ENCODE results near the gene MRPS26. TPM values are rescaled to one million over a fixed set of nuclear protein-coding genes. Genes with fewer than 3 reads are reported as not detected.

Gene MRPS26
- total RNA-seq, 1 experiment from 2014 or later = 95.0 TPM

DNA sequence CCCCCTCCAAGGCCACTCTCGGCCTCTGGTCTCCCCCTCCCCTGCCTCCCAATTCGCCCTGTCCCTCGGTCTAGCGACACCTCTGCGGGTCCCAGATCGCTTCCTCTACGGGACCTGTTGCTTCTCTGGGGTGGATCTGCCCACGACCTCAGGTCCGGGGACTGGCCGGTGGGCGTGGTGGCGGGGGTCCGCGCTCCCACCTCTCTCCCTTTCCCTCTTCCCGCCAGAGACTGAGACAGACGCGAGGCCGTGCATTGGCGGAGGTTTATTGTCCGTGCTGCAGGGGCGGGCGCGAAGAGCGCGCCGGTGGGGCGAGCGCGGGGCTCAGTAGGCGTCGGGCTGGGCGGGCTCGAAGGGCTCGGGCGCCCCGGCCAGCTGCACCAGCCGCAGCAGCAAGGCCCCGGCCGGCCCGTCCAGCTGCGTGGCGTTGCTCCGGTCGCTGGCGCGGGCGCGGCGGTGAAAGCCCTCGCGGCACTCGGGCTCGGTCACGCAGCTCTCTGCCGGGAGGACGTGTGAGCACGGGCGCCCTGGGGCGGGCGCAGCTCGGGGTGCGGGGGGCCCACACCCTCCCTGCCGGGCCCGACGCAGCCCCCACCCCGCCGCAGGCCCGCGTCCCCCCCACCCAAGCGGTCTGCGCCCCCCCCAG lies 36.6 kb downstream of the MRPS26 start:
- no TSS peak for BruUV-seq (replicated peaks)
- Histone ChIP-seq H3K4me1 (0 out of 2 replicates have a peak, but pooled peaks cover 4% of the 10 kb centered on the region), H3K27me3 (replicated peaks; ENCODE audit: control insufficient read depth, insufficient read depth, low read length) (no peaks in the 10 kb centered on the region; the same call in 1 of the 2 replicates), H3K36me3 (ENCODE audit: control insufficient read depth, insufficient read depth, low read length) (no peaks in the 10 kb centered on the region), H3K9me3 (no peaks in the 10 kb centered on the region), H3K4me3 (ENCODE audit: low read depth, low read length) (peak overlapping the region; percentile 49)
- Mint-ChIP-seq H3K27ac (ENCODE audit: unreplicated experiment) (no peak overlapping the region), H3K4me1 (ENCODE audit: low read depth, unreplicated experiment) (no peaks in the 10 kb centered on the region), H3K9me3 (ENCODE audit: unreplicated experiment) (no peaks in the 10 kb centered on the region), H3K27me3 (ENCODE audit: insufficient read depth, unreplicated experiment) (peaks cover 5% of the 10 kb centered on the region), H3K4me3 (ENCODE audit: unreplicated experiment) (peak overlapping the region; percentile 58), H3K36me3 (ENCODE audit: insufficient read depth, unreplicated experiment) (no peaks in the 10 kb centered on the region)
- CTCF ChIA-PET = no interaction called here
- POLR2A ChIA-PET = no interaction called here
- intact Hi-C loops (cut with micrococcal nuclease; ENCODE audit: unreplicated experiment) = no loop called here
- DNase-seq = peak in 1 of 2 experiments; percentile 39
- TF ChIP-seq, protein P1, sequence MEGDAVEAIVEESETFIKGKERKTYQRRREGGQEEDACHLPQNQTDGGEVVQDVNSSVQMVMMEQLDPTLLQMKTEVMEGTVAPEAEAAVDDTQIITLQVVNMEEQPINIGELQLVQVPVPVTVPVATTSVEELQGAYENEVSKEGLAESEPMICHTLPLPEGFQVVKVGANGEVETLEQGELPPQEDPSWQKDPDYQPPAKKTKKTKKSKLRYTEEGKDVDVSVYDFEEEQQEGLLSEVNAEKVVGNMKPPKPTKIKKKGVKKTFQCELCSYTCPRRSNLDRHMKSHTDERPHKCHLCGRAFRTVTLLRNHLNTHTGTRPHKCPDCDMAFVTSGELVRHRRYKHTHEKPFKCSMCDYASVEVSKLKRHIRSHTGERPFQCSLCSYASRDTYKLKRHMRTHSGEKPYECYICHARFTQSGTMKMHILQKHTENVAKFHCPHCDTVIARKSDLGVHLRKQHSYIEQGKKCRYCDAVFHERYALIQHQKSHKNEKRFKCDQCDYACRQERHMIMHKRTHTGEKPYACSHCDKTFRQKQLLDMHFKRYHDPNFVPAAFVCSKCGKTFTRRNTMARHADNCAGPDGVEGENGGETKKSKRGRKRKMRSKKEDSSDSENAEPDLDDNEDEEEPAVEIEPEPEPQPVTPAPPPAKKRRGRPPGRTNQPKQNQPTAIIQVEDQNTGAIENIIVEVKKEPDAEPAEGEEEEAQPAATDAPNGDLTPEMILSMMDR (IDR thresholded peaks at IDR 0.05; ENCODE audit: insufficient read depth in 1 of 2, low read depth in 1 of 2, low read length in 1 of 2, severe bottlenecking in 1 of 2, unreplicated experiment in 1 of 2) = no peak

GRCh38 chr20:3082955-3083952 lies 37.4 kb downstream of the MRPS26 start:
- H3K36me3 Mint-ChIP-seq (ENCODE audit: insufficient read depth, unreplicated experiment) = no peaks in the 10 kb centered on the region
- ChIA-PET CTCF (no interaction called here), POLR2A (no interaction called here)
- H3K27me3 Mint-ChIP-seq (ENCODE audit: insufficient read depth, unreplicated experiment) = peaks cover 5% of the 10 kb centered on the region
- DNase-seq = no peak
- intact Hi-C loops (cut with micrococcal nuclease; ENCODE audit: unreplicated experiment) = no loop called here
- H3K36me3 ChIP-seq (ENCODE audit: control insufficient read depth, insufficient read depth, low read length) = no peaks in the 10 kb centered on the region
- no peaks in the 10 kb centered on the region; the same call in 1 of the 2 replicates for H3K27me3 ChIP-seq (replicated peaks; ENCODE audit: control insufficient read depth, insufficient read depth, low read length)
- H3K9me3 Mint-ChIP-seq (ENCODE audit: unreplicated experiment) = no peaks in the 10 kb centered on the region
- peak overlapping the region; percentile 49 for H3K4me3 ChIP-seq (ENCODE audit: low read depth, low read length)
- peak overlapping the region; percentile 51 for H3K4me3 Mint-ChIP-seq (ENCODE audit: unreplicated experiment)
- no TSS peak for BruUV-seq (replicated peaks)
- TF ChIP-seq, protein P1 (IDR thresholded peaks at IDR 0.05; ENCODE audit: insufficient read depth in 1 of 2, low read depth in 1 of 2, low read length in 1 of 2, severe bottlenecking in 1 of 2, unreplicated experiment in 1 of 2) = no peak
- 0 out of 2 replicates have a peak, but pooled peaks cover 4% of the 10 kb centered on the region for H3K4me1 ChIP-seq
- H3K9me3 ChIP-seq = no peaks in the 10 kb centered on the region
- H3K4me1 Mint-ChIP-seq (ENCODE audit: low read depth, unreplicated experiment) = no peaks in the 10 kb centered on the region
- H3K27ac Mint-ChIP-seq (ENCODE audit: unreplicated experiment) = no peak overlapping the region

- intact Hi-C loops (cut with micrococcal nuclease; ENCODE audit: unreplicated experiment) = no loop called here
- no peak within 1 kb of the TSS for H3K27ac Mint-ChIP-seq (ENCODE audit: unreplicated experiment)
- Histone ChIP-seq H3K27me3 (replicated peaks; ENCODE audit: control insufficient read depth, insufficient read depth, low read length) (no peaks in the 10 kb centered on the region; the same call in 1 of the 2 replicates), H3K4me3 (ENCODE audit: low read depth, low read length) (no peak within 1 kb of the TSS), H3K9me3 (no peaks in the 10 kb centered on the region), H3K4me1 (0 out of 2 replicates have a peak, but pooled peaks cover 4% of the 10 kb centered on the region), H3K36me3 (ENCODE audit: control insufficient read depth, insufficient read depth, low read length) (no peaks in the 10 kb centered on the region)
- no peaks in the 10 kb centered on the region for H3K9me3 Mint-ChIP-seq (ENCODE audit: unreplicated experiment)
- H3K27me3 Mint-ChIP-seq (ENCODE audit: insufficient read depth, unreplicated experiment) = peaks cover 5% of the 10 kb centered on the region
- no peaks in the 10 kb centered on the region for H3K4me1 Mint-ChIP-seq (ENCODE audit: low read depth, unreplicated experiment)
- CTCF ChIA-PET = no interaction called here
- no peaks in the 10 kb centered on the region for H3K36me3 Mint-ChIP-seq (ENCODE audit: insufficient read depth, unreplicated experiment)
- H3K4me3 Mint-ChIP-seq (ENCODE audit: unreplicated experiment) = peak within 1 kb of the TSS; percentile 51
- DNase-seq = no peak
- TF ChIP-seq, protein P1 (IDR thresholded peaks at IDR 0.05; ENCODE audit: insufficient read depth in 1 of 2, low read depth in 1 of 2, low read length in 1 of 2, severe bottlenecking in 1 of 2, unreplicated experiment in 1 of 2) = no peak
- POLR2A ChIA-PET = no interaction called here
- no TSS peak for BruUV-seq (replicated peaks)
These were observed 38.6 kb downstream of the MRPS26 start, which contains the start of gene AVP for GRCh38 chr20:3084283-3084985. AVP (minus strand) TSS chr20:3084724; CDS start chr20:3084674, 50 bp downstream.
